SU-DHL-6 (cell line): Measurements from ENCODE around the gene GAS2L2.

Experiments used
- EZH2phosphoT487 ChIP-seq: fragments of 200-600 bp; sonication (generic), shearing (Covaris generic); conservative IDR thresholded peaks from 2 replicates; pipeline ENCODE4 v1.6.1; 2018; ENCODE audit warnings: mild to moderate bottlenecking, antibody characterized with exemption, low read length, moderate library complexity, mixed read lengths
- TF ChIP-seq, protein P1 (sequence below): fragments of 200-600 bp; sonication (generic); IDR thresholded peaks from one replicate; pipeline ENCODE4 v1.5.1; 2017; ENCODE audit warnings: antibody characterized with exemption, mild to moderate bottlenecking, low read length, moderate library complexity; ENCODE audit not compliant: insufficient read depth, poor library complexity, severe bottlenecking

DNA sequence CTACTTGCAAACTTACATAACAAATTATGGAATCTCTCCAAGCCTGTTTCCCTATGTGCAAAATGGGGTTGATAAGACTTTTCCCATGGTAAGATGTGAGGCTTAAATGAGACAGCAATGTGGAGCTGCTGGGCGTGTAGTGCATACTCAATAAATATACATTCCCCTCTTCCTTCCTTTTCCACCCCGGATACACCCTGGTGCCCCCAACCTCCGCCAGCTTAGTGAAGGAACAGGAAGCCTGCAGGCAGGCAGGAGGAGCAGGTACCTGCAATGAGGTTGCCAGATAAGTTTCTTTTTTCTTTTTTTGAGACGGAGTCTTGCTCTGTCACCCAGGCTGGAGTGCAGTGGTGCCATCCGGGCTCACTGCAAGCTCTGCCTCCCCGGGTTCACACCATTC is 22.5 kb upstream of the GAS2L2 start:
- TF ChIP-seq, protein P1, sequence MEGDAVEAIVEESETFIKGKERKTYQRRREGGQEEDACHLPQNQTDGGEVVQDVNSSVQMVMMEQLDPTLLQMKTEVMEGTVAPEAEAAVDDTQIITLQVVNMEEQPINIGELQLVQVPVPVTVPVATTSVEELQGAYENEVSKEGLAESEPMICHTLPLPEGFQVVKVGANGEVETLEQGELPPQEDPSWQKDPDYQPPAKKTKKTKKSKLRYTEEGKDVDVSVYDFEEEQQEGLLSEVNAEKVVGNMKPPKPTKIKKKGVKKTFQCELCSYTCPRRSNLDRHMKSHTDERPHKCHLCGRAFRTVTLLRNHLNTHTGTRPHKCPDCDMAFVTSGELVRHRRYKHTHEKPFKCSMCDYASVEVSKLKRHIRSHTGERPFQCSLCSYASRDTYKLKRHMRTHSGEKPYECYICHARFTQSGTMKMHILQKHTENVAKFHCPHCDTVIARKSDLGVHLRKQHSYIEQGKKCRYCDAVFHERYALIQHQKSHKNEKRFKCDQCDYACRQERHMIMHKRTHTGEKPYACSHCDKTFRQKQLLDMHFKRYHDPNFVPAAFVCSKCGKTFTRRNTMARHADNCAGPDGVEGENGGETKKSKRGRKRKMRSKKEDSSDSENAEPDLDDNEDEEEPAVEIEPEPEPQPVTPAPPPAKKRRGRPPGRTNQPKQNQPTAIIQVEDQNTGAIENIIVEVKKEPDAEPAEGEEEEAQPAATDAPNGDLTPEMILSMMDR, result no peak
- TF ChIP-seq EZH2phosphoT487, result no peak
